HG03342 (cell line): ENCODE results near the gene KLF14.
"Not testable (repeated sequence)": the region's sequence is repeated elsewhere in the genome, so short reads cannot be mapped to it uniquely, and the experiment has no call there.

Source experiments
- ATAC-seq: cut with Tn5 transposase; IDR thresholded peaks from one replicate; pipeline ENCODE4 v1.9.1; 2021; ENCODE audit warnings: mild to moderate bottlenecking, moderate library complexity; ENCODE audit not compliant: unreplicated experiment

KLF14 gene

GRCh38 chr7:130721486-130722277, 12.3 kb downstream of the KLF14 start:
- ATAC-seq: no peak

DNA sequence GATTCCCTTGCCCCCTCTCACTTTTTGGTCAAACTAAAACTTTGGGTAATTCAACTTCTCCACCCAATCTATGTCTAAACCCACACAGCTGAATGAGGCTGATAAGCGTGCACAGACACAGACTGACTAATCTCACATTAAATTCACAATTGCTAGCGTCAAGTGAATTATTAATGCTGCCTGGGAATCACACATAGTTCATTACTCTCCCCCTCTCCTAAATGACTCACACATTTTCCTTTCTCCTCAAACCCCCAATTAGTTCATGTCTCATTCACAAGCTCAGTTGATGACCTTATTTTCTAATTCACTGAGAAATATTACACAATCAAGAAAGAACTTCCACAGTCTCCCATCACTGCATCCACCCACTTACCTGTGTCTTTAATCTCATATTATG, 14.5 kb downstream of the KLF14 start:
- no peak for ATAC-seq

DNA sequence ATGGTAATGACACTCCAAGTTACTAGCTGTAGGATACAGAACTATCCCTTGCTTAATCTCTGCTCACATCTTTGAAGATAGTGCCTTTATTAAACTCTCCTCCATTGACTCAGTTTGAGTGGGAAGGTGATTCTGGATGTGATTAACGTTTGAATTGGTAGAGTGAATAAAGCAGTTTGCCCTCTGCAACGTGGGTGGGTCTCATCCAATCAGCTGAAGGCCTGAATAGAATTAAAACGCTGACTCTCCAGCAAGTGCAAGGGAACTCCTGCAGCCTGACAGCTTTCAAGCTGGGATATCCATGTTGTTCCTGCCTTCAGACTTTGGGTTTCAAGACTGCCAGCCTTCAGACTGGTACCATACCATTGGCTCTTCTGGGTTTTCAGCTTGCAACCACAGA, 21.6 kb downstream of the KLF14 start:
- ATAC-seq: no peak

DNA sequence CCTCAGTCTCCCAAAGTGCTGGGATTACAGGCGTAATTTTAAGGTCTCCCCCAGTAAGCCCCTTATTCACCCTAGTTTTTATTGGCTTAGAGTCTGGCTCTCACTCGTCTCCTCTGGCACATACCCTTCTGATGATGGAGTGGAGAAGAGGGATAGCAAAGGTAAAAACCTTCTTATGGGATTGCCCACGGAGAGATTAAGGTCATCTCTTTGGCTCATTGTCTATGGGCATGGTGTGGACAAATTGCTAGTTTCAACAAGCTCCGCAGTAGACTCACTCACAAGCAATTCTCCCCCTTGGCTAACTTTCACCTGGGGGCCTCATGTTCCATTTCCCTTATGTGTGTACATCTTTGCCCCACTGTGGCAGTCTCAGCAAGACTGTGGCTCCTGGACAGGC, 25.2 kb downstream of the KLF14 start:
- ATAC-seq: no peak

DNA sequence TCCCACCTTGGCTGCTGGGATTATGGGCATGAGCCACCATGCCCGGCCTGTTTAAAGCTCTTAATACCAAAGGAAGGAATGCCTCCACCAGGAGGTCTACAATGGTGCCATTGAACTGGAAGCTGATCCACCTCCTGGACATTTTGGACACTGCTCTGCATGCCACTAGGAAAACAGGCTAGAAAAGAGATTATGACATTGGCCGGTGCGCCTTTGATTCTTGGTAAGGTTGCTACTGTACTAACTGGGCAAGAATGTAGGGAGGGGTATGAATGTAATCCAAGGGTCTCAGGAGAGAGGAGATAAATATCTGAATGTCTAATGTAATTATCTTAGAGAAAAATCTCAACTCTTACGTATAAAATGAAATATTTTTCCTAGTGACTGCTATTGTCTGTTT, 26.0 kb downstream of the KLF14 start:
- no peak for ATAC-seq

DNA sequence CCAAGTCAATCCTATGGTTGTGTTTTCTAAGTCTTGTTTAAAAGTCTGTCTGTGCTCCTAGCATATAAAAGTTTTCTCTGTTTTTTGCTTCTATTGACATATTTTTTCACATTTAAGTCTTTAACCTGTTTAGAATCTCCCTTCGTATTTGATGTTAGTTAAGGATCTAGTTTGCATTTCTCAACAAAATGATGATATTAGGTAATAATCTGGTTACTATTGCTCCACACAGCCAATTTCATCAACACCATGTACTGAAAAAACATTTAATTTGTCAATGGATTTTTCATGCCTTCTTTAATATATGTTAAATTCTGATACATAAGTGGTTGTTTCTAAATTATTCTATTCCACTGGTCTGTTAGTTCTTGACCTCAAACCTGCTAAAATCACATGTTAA, 30.2 kb downstream of the KLF14 start:
- ATAC-seq: no peak

DNA sequence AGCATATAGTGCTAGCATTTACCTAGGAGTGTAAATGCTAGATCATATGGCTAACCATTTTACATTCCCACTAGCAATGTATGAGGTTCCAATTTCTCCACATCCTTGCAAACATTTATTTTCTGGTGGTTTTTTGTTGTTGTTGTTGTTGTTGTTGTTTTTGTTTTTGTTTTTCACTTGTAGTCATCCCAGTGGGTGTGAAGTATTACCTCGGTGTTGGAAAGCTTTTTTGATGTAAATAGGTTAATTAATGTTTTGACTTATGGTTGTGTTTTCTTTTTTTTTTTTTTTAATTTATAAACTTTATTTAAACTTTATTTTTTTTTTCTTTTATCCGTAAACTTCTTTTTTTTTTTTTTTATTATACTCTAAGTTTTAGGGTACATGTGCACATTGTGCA, 32.4 kb downstream of the KLF14 start:
- ATAC-seq: no peak

GRCh38 chr7:130700760-130701159, 33.2 kb downstream of the KLF14 start:
- ATAC-seq: no peak

DNA sequence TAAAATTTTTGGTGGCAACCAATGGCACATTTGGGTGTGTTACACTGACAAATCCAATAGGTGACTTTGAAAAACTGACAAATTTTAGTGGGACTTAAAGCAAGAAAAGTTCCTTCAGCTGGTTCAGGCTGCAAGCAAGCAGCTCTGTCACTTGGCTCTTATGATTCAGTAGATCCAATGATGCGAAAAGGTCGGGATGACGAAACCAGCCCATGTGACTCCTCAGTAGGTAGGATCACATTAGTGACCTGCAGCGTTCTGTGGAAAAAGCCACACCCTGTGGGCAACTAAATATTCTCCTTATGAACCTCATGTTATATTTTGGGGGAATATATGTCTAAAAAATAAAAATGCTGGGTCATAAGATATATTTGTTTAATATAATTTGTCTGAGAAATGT, 34.3 kb downstream of the KLF14 start:
- no peak for ATAC-seq

DNA sequence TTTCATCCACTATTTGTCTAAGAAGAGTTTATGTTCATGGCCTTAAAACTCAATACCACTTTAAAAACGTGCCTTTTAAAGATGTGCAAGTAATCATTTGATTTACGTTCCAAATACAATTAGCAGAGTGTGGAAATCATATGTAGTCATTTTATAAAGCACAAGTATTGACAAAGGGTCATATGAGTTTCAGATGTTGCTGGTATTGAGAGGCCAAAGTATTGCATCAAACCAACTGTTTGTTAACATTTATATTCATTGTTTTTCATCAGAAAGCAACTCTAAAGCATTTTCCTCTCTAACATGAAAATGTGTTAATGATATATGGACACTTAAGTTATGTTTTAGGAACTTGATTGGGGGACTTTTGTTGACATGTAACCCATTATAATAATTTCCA, 36.2 kb downstream of the KLF14 start:
- no peak for ATAC-seq

DNA sequence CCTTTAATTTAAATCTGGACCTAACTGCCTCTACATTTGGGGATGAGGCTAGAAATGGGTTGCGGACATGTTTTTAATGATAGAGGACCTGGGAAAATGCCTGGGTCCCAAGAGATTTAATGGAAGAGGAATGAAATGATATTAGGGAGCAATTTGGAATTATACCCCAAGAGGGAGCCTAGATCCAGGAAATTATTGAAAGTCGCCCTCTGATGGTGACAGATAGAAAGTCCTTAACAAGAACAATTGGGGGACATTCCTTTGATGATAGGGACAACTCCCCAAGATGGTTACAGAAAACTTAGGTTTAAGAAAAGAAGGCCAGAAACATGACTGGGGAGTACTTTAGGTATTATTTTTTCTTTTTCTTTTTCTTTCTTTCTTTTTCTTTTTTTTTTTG, 38.2 kb downstream of the KLF14 start:
- no peak for ATAC-seq

DNA sequence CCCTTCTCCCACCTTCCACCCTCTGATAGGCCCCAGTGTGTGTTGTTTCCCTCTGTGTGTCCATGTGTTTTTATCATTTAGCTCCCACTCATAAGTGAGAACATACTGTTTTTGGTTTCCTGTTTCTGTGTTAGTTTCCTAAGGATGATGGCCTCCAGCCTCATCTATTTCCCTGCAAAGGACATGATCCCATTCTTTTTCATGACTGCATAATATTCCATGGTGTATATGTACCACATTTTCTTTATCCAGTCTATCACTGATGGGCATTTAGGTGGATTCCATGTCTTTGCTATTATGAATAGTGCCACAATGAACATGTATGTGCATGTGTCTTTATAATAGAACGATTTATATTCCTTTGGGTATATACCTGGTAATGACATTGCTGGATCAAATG, 41.6 kb downstream of the KLF14 start:
- not testable (repeated sequence) for ATAC-seq

GRCh38 chr7:130689683-130690082, 44.3 kb downstream of the KLF14 start:
- no peak for ATAC-seq

DNA sequence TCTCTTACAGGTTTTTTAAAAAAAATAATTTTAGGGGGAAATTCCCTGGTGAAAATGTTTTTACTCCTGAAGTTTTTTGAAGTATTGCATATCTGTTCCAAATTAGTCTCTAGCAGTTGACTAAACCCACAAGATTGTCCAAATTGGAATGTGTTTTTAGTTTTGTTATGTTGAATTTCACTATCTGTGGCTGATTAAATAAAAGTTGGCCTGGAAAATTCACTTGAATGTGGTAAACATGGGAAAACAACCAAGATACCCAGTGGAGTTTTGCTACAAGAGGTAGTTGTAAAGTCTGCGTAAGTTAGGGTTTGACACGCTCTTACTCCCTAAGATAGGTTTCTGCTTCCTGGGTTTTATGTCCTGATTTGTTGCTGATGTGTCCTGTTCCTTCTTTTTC, 51.0 kb downstream of the KLF14 start:
- no peak for ATAC-seq
